NCI-H1694 (cell line): Measurements from ENCODE around the gene MC1R.

Experiments used
- DNase-seq: peaks from one replicate; lab custom pipeline; 2025; lab: John Stamatoyannopoulos, UW

The MC1R gene

DNA sequence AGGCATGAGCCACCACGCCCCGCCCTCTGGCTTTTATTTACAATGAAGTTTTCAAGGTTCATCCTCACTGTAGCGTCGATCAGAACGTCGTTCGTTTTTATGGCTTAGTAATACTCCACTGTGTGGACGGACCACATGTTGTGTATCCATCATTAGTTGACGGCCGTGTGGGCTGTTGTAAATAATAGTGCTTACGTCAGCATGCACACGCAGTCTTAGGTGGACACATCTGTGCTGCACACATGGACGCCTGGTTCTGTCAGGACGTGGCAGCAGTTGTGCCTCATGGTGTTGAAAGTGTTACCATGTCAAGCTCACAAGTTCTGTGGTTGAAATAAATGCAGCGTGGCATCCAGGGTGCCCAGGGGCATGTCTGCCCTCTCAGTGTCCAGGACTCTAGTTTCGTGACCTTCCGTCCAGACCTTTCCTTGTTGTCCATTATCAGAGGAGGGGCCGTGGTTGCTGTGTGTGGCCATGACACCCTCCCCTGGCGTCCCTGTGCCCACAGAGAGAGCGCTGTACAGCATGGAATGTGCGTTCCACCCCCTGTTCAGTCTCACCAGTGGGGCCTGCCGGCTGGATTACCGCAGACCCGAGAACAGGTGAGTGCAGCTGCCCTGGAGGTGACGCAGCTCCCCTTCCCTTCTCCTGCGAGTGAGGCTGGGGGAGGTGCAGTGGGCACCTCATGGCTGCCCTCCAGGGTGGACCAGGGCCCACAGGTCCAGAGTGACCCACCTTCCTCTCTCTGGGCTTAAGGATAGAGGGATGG, 23.0 kb upstream of the MC1R start:
- DNase-seq, result no peak

DNA sequence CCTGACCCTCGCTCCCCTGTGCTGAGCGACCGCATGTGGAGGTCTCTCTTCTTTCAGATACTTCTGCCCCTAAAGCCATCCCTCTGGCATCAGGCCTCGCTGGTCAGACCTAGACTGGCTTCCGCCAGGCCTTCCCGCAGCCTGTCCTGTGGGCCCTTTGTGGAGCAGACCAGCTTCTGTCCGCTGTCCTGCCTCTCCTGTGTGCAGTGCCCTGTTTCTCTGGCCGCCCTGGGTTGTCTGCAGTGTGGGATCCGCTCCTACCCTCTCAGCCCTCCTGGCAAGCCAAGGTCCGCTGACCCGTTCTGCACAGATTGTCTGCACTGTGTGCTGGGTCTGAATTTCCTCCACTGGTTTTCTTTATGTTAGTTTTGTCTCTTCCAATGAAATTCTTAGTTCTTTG, 21.5 kb upstream of the MC1R start:
- DNase-seq, result no peak

DNA sequence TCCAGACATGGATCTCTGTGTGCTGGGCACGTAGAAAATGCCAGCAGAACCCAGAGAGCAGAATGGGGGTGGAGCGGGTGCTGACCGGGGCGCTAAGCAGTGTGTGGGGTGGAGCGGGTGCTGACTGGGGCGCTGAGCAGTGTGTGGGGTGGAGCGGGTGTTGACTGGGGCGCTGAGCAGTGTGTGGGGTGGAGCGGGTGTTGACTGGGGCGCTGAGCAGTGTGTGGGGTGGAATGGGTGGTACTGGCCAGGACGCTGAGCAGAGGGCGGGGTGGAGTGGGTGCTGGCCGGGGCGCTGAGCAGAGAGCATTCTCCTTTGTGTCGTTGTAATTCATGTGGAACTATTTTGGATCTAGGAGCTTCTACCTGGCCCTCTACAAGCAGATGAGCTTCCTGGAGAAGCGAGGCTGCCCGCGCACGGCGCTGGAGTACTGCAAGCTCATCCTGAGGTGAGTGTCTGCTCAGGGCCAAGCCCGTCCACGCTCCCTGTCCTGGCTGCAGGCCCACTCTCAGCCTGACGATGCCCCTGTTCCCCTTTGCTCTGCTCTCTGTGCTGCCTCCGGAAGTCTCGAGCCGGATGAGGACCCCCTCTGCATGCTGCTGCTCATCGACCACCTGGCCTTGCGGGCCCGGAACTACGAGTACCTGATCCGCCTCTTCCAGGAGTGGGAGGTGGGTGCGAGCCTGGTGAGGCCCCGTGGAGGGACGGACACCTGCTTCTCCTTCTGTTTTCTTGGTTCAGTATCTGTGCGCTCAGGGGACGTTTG, 20.3 kb upstream of the MC1R start:
- DNase-seq, result no peak

DNA sequence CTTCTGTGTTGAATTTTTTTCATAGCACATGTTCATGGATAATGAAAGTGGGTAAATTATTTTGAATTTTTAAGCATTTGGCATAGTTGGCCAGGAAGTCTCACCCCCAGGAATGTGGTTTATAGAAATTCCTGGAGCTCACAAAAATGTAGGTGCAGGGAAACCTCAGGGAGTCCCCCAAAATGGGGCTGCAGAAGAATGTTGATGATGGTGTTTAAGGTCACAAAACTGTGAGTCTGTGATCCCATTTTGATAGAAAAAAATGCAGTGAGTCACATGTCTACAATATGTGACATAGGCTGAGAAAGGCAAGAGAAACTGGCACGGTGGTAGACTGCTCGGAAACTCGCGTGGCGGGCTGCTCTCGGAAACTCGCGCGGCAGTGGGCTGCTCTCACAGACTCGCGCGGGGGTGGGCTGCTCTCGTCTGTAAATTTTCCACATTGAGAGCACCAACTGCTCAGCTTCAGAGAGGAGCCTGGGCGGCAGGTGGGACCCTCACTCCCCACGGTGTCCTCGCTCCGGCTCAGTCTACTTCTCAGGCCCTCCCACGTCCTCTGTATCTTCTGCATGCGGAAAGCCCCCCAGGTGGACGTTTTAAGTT, 18.7 kb upstream of the MC1R start:
- no peak for DNase-seq

DNA sequence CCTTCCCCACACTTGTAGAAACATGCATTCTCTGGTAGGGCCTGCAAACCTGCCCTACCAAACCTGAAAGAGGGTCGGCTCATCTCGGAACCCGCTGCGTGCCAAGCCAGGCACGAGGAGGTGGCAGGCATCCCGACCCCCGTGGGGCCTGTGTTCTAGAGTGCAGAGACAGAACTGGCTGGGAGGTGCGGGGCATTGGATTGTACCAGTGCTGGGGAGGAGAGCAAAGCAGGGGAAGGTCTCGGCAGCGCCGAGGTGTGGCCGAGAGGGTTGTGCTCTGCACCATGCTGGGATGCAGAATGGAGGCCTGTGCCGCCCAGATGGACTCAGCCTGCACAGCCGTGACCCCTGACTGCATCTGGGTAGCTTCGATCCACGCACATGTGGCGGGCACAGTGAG, 17.8 kb upstream of the MC1R start:
- no peak for DNase-seq

DNA sequence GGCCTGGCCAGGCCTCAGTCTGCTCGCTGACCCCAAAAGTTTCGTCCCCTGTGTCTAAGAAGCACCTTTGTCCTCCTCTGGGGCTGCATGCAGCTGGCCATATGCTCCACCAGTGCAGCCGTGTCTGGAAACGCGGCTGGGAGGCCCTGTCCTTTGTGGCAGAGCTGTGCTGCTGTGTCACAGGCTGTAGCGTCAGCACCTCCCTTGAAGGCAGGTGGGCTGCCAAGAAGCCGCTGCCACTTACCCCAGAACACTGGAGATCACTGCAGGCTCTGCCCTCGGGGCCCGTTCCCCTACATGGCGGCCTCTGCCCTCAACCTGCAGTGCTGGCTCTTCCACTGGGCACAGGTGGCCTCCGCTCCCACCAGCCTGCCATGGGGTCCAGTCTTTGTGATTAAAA, 15.7 kb upstream of the MC1R start:
- no peak for DNase-seq

DNA sequence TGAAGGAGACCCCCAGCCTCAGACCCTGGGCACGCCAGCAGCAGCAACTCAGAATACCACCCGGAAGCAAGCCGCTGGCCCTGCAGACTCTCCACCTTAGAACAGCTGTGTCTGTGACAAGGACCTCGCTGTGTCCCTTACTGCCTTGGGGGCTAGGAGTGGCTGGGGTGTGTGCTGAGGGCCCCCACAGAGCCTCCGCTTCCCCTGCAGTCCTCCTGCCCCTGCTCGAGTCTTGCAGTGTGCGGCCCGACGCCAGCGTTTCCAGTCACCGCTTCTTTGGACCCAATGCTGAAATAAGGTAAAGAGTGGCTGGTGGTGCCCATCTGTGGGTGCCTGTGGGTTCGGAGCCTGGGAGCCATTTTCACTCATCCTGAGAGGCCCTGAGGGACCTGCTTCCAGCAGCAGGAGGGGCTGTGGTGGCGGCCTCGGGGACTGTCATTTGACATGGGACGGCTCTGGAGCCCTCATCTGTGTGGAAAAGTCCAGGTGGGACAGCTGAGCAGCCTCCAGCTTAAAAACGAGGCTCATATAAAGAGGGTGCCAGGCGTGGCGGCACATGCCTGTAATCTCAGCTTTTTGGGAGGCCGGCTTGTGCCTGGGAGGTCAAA, 14.7 kb upstream of the MC1R start:
- no peak for DNase-seq

DNA sequence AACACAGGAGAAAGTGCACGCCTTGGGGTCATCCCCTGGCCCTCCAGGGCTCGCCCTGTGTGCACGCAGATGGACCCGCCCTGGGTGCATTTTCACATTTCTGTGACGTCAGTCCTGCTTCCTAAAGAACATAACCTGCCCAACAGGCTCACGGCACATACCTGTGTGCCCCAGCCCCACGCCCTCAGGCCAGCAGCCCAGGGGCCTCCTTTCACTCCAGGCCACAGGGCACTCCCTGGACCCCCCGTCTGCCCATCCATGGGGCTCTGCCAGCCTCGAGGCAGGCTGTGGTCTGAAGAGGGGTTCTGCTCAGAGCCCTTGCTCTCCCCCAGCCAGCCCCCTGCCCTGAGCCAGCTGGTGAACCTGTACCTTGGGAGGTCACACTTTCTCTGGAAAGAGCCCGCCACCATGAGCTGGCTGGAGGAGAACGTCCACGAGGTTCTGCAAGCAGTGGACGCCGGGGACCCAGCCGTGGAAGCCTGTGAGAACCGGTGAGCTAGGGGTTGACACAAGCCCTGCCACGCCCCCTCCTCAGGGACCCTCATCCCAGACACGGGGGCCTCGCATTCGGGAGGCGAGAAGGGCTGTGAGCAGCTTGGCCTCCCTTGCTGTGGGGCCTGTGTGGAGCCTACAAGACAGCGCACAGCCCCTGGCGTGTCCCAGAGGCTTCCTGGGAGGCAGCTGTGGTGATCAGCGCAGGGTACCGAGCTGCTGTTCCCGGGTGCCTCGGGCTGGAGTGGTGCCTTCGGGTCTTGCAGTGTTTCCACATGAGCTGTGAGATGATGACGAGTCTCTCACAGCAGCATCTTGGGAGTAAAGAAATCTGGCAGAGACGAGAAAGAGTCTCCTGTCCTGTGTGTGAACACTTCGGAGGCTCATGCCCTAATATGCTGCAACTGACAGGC, 13.8 kb upstream of the MC1R start:
- DNase-seq, result no peak

DNA sequence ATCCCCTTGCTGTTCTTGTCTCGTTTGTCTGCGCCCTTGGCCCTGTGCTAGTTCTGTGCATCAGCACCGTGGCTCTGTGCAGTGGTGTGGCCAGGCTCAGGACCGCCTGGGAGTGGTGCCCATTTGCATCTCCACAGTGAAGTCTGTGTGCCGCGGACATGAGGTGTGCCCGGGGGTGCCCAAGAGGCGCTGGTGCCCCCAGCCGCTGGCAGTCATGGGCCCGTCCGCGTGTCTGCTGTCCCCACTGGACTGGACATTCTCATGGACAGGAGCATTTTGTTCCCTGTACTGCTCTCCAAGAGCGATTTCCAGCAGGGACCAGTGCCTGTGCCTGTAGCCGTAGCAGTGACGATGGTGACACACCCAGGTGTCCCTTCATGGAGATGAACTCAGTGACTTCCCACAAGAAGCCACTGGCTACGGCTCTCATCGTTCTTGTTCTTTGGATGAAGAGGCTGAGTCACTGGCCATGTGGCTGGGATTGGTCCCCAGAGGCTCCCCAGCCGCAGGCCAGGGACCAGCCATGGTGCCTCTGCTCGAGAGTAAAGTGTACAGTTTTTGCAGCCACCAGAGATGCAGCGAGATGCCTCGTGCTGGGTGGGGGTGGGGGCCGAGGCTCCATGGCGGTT, 13.0 kb upstream of the MC1R start:
- DNase-seq, result no peak

DNA sequence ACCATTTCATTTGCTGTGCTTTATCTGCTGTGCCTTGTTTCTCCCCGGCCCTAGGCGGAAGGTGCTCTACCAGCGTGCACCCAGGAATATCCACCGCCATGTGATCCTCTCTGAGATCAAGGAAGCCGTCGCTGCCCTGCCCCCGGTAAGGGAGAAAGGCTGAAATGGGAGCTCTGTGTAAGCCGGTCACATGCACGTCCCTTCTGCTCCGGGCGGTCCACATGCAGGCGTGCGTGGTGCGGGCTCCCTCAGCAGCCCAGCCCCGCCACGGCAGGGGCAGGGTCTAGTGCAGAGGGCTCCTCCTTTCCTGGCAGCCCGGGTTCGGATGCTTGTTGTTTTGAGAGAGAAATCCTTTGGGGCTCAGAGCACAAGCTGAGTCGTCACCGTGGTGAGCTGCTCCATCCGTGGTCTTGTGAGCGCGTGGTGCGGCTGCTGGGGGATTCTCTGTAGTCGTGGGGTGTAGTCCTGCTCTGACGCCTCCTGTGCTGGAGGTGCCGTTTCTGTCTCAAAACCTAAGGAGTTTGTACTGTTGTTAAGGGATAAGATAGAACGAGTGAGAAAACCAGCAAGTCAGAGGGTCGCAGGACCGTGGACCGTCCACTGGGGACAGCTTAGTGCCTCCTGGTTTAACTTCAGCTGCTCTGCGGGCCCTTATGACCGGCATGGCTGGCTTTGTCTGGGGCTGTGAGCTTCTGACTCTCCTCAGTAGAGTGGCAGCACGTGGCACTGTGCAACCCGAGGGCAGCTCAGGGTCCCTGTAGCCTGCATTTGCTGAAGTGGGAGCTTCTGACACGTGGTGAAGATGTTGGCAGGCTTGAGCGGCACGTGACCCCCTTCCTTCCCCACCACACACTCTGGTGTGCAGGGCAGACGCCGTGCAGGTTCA, 12.3 kb upstream of the MC1R start:
- no peak for DNase-seq

DNA sequence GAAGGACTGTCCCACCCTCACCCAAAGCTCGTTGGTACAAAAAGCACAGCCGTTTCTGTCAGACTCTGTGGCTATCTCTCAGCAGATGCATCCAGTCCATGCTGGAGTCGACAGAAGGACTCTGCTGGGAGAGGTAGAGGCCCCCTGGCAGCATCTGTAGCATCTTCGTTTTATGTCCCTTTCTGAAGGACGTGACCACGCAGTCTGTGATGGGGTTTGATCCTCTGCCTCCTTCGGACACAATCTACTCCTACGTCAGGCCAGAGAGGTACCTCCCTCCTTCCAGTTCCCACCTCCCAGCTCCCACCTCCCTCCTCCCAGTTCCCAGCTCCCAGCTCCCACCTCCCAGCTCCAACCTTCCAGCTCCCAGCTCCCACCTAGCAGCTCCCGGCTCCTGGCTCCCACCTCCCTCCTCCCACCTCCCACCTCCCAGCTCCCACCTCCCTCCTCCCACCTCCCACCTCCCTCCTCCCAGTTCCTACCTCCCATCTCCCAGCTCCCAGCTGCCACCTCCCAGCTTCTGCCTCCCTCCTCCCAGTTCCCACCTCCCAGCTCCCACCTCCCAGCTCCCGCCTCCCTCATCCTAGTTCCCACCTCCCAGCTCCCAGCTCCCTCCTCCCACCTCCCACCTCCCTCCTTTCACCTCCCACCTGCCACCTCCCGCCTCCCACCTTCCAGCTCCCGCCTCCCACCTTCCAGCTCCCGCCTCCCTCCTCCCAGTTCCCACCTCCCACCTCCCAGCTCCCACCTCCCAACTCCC, 11.4 kb upstream of the MC1R start:
- DNase-seq, result no peak

DNA sequence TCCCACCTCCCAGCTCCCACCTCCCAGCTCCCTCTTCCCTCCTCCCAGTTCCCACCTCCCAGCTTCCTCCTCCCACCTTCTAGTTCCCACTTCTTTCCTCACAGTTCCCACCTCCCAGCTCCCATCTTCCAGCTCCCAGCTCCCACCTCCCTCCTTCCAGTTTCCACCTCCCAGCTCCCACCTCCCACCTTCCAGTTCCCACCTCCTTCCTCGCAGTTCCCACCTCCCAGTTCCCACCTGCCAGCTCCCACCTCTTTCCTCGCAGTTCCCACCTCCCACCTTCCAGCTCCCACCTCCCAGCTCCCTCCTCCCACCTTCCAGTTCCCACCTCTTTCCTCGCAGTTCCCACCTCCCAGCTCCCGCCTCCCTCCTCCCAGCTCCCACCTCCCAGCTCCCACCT, 10.4 kb upstream of the MC1R start:
- DNase-seq, result no peak

DNA sequence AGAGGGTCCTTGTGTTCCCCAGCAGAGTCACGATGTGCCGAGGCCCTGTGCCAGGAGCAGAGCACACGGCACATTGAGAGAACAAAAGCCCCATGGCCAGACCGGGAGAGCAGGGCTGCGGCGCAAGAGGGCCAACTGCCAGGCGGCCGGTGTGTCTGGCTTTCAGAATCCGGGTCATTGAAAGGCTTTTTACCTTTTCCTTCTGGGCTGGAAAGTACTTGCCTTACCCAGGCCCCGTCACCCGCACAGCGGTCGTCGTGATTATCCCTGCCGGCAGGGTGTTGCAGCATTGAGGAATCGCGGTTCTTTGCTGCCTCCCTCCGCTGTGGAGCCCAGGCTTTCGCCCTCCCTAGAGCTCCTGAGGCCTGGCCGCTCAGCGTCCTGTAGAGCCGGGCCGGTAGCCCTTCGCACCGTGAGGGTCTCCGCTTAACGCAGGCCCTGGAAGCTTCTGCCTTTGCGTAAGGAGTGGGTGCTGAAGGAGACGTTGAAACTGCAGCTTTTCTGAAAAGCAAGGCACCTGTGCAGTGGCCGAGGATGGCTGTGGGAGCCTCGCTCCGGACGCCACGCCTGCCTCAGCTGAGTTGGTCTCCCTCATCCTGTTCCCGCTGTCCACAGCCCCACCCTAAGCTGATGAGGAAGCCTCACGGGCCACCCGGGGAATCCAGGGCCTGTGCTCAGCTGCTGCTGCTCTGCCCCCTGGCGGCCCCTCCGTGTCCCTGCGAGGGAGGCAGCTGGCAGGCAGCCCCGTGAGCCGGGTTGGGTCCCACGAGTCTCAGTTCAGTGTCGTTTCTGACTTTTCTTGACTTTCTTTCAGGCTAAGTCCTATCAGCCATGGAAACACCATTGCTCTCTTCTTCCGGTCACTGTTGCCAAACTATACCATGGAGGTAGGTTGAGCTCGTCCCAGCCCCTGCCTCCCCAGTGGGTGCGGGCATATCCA, 8.6 kb upstream of the MC1R start:
- peak; percentile 53 for DNase-seq

DNA sequence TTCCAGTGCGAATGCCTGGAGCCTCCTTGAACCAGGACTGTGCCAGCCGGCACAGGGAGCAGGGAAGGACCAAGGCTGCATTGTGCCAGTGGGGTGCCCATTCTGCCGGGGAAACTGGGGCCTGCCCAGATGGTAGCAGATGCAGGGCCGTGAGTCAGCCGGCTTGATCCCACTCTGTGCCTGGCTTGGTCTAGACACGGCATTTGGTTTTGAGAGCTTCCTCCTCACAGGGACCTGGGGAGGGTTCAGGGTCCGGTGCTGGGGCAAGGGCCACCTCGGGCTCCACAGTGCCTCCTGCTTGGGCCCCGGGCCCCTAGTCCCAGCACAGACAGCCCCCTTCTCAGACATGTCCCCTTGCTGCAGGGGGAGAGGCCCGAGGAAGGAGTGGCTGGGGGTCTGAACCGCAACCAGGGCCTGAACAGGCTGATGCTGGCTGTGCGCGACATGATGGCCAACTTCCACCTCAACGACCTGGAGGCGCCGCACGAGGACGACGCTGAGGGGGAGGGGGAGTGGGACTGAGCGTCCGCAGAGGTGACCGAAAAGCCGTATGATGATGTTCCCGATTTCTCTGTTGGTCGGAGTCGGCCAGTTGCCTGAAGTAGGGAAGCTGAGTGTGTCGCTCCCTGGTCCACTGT, 7.8 kb upstream of the MC1R start:
- no peak for DNase-seq

DNA sequence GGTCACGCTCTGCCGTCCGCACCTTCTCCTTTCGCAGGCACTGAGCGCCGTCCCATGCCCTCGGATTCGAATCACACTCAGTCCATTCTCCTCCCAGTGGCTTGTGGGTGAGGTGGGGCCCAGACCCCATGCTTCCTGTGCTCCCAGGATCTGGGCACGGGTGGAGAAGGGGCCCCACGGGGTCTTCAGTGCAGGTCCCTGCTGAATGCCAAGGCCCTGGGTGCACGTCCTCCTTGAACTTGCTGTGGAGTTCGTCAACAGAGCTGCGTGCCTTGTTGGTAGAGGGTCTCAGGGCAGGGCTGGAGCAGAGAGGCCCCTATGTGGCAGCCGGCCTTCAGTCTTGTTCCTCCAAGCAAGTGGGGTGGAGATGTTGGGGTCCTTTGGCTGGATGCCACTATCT, 7.3 kb upstream of the MC1R start:
- no peak for DNase-seq

DNA sequence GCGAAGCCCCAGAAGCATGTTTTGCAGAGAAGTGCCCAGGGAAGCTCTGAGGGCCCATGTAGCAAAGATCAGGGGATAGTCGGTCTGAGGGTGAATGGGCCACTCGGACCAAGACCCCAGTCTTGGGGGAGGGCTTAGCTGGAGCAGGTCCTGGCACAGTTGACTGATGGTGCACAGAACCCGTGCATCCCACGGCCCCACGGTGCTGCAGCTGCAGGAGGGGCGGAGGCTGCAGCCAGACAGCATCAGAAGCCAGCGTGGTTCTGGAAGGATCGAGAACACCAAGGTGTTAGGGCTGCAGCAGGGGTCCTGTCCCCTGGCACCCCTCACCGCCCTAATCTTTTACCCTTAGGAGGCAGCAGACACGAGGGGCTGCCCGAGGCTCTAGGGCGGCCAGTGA, 6.5 kb upstream of the MC1R start:
- DNase-seq, result no peak

DNA sequence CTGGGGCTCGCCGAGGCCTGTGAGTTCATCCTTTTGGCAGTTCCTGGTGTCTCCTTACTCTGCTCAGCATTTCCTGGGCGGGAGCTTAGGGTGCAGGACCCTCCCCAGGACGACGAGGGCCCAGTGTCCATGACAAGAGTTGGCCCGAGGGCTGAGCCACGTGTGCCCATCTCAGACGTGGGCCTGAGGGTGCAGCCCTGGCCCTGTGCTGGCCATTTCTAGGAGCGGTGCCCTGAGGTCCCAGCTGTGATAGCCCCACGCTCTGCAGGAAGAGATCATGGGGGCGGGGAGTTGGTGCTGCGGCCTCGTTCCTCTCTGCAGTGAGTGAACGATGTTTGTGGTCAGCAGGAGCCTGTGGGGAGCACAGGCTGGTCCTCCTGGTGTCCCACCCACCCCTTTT, 6.0 kb upstream of the MC1R start:
- no peak for DNase-seq
